Stimulated activated CD4-positive, alpha-beta T cell treated with anti-CD3 and anti-CD28 coated beads, TNF-alpha, amount 100 ng/mL, for 24 hours (primary cell): ENCODE results near the gene COL23A1.

Source experiments
- DNase-seq, 3 experiments: peaks; one replicate each; pipeline ENCODE4 v3.0.0-alpha.2; 2020; ENCODE audit warnings: low read depth in 3 of 3

The COL23A1 gene

GRCh38 chr5:178421699-178422399 lies 168.3 kb downstream of the COL23A1 start:
- no peak for DNase-seq

- DNase-seq: no peak
These were observed 169.1 kb downstream of the COL23A1 start for GRCh38 chr5:178421128-178421527.

DNA sequence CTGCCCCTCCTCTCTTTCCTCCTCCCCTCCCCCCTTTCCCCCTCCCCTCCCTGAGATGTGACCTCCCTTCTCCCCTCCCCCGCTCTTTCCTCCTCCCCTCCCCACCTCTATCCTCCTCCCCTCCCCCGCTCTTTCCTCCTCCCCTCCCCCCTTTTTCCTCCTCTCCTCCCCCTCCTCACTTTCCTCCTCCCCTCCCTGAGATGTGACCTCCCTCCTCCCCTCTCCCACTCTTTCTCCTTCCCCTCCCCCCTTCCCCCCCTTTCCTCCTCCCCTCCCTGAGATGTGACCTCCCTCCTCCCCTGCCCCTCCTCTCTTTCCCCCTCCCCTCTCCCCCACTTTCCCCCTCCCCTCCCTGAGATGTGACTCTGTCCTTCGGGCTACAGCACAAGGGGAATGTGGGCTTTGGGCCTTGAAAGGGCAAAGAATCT lies 169.8 kb downstream of the COL23A1 start:
- DNase-seq: no peak

DNA sequence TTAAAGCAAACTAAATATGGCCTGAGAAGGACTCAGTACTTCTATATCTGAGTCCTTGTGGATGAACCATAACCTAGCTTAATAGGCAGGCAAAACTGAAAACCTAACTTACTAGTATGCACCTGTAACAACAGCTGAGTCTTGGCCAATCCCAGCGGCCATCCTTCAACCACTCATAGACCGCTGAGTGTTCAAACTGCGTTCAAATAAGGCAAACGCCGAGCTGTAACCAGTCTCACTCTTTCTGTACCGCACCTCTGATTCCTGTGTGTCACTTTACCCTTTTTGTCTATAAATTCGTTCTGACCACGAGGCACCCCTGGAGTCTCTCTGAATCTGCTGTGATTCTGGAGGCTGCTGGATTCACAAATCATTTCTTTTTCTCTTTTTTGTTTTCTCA lies 170.5 kb downstream of the COL23A1 start:
- DNase-seq: no peak

- no peak for DNase-seq
These were observed 171.0 kb downstream of the COL23A1 start for GRCh38 chr5:178419196-178419595.

- no peak for DNase-seq
These were observed 171.7 kb downstream of the COL23A1 start for GRCh38 chr5:178418471-178419010.

DNA sequence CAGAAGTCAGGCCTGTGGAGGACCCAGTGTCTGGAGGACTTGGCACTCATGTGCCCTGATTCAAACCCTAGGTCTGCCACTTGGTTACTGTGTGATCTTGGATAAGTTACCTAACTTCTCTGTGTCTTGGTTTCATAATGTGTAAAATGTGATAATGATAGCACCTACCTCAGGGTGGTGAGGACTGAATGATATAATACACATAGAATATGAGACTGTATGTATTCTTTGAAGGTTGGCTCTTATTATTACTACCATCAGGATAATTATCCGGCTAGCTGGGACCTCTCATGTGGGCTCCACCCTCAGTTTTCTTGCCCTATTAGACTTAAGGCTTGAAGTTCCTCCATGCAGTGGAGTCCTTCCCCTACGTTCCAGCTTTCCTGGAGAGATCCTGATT lies 172.2 kb downstream of the COL23A1 start:
- no peak for DNase-seq

DNA sequence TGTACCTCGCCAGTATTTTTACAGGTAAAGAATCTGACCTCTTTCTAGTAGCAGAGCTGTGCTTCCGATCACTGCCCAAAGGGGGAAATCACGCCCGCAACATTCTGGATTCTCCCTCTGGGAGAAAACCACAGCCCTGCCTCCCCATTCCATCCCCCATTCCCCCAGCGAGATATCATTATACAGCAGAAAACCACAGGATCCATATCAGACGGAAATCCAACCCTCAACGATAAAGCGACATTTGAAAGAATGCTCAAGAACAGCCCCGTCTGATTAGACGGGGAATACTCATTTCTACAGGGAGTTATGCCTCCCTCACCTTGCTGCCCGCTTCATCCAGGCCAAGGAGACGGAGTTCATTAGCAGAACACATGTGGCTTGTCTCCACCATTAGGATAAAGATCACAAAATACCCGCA lies 172.8 kb downstream of the COL23A1 start:
- no peak for DNase-seq

- no peak for DNase-seq
These were observed 173.3 kb downstream of the COL23A1 start for GRCh38 chr5:178416919-178417318.

- no peak for DNase-seq
These were observed 173.8 kb downstream of the COL23A1 start for GRCh38 chr5:178416206-178416882.

DNA sequence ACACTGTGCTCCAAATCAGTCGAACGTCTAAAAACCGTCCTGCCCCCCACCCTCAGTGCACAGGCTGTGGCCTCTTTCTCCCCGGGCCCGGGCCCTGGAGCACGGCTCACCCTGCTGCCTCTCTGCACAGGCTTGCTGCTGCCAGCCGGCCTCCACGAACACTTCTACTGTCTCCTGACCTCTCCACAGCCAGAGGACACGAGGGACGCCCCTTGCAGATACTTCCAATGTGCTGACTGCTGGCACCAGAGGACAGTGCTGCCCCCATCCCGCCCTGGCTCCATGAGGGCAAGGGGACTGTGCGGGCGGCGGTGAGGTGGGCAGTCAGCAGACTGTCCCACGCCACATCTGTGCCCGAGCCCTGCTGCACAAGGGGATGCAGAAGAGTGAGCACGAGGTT lies 174.8 kb downstream of the COL23A1 start:
- no peak for DNase-seq

- DNase-seq: no peak
These were observed 176.2 kb downstream of the COL23A1 start for GRCh38 chr5:178413988-178414387.

DNA sequence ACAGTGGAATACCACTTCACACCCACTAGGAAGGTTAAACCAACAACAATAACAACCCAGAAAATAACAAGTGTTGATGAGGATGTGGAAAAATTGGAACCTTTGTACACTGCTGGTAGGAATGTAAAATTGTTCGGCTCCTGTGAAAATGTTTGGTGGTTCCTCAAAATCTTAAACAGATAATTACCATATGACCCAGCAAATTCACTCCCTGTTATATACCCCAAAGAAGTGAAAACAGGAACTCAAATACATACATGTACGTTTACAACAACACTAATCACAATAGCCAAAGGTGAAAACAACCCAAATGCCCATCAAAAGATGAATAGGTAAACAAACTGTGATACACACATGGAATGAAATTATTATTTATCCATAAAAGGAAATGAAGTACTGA lies 179.1 kb downstream of the COL23A1 start:
- DNase-seq: no peak

DNA sequence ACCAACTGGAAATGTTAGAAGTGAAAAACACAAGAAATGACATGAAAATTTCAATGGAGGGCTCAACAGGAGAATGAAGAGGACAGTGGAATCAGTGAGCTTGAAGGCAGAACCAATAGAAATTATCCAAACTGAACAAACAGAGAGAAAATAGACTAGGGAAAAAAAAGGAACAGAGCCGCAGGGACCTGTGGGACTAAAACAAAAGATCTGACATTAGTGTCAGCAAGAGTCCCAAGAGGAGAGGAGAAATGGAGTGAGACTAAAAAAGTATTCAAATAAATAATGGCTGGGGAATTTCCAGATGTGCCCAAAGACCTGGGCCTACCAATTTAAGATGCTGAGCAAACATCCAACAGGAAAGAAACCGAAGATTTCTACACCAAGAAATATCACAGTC lies 182.5 kb downstream of the COL23A1 start:
- DNase-seq: no peak

- DNase-seq: no peak
These were observed 185.2 kb downstream of the COL23A1 start for GRCh38 chr5:178404987-178405386.

- DNase-seq: no peak
These were observed 186.1 kb downstream of the COL23A1 start for GRCh38 chr5:178403956-178404600.

DNA sequence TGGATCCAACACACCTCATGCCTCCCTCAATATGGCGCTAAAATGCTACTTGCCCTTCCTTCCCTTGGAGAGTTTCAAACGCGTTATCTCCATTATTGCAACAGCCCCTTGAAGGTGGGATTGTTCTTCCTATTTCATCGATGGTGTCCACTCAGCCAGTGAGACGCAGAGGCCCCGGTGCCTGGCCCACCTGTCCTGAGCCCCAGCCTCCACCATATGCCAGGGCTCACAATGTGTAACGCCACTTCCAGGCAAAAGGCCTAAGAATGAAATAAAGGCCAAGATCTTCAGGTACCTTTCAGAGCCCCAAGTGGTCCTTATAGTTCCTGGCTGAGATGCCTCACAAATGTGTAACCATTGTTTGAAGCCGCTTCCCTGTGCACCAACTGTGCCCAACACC lies 186.8 kb downstream of the COL23A1 start:
- no peak for DNase-seq

DNA sequence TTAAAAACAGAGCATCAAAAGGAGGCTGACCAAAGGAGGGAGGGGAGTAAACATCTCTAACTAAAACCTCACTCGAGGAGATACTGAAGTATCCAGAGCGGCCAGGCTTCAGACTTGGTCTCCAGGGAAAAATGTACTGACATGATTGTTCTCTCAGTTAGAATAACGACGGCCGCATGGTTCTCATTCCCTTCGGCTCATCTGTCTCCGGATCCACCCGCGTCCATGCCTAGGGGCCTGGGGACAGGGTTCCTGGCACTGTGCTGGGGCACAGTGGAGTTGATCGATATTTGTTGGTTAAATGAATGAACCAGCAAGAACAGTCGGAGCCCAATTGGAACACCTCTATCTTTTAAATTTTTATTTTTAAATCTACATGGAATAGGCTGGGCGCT lies 190.5 kb downstream of the COL23A1 start:
- DNase-seq: no peak

GRCh38 chr5:178398901-178399700 lies 191.1 kb downstream of the COL23A1 start:
- DNase-seq: no peak

DNA sequence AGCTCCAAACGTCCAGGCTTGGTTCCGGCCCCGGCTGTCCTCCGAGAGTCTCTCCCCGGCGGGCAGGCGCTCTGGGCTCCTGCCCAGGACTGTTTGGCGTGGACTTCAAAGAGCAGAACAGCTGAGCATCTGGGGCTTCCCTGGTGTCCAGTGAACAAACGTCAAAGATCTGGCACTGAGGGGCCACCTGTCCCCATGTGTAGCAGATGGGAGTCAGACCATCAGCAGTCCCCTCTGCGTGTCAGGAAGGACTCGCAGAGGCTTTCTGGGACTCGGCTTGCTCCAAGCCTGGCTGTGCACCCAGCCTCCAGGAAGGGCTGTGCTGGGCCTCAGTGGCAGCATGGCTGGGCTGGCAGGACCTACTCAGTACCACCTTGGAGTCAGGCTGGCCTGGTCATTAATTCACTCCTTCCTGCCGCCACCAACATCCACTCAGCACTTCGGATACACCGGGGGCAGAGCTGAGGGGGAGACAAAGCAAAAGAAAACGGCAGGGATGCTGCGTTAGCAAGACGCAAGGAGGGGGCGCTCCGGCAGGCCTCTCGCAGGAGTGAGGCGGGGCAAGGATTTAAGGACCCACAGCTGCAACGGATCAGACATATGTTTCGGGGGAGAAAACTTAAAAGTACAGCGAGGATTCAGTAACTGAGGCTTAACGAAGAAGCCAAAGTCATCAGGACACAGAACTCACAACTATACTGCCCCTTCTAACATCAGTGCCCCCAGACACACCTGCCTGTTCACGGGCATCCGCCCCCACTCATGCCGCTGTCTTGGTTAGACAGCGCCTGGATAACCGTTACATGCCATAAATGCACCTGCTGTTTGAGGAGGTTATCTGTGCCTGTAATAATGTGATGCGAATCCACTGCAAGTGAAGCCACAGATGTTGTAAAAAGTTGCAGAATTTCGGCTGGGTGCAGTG lies 193.1 kb downstream of the COL23A1 start:
- no peak for DNase-seq

- DNase-seq: no peak
These were observed 196.1 kb downstream of the COL23A1 start for GRCh38 chr5:178394074-178394473.
